Tongue (tissue), 2 donors: ENCODE results near the gene PPM1E. TPM values are rescaled to one million over a fixed set of nuclear protein-coding genes. Genes with fewer than 3 reads are reported as not detected.

Experiments
- DNase-seq: peaks from one replicate; pipeline ENCODE4 v3.0.0-alpha.2; 2015
- total RNA-seq: library from RNA; depleted of rRNA; stranded (reverse); fragments of >200 nt; gene quantifications from one replicate; pipeline ENCODE4 v1.2.3, GENCODE V29; 2014

PPM1E gene
- total RNA-seq, 1 donor from 2014 or later: 1.5 TPM

- DNase-seq: no peak
Measured at GRCh38 chr17:58997756-58998553, 242.3 kb downstream of the PPM1E start.

- no peak for DNase-seq
Measured at GRCh38 chr17:58998871-58999270, 243.2 kb downstream of the PPM1E start.

- no peak for DNase-seq
Measured at GRCh38 chr17:58999500-58999899, 243.8 kb downstream of the PPM1E start.

GRCh38 chr17:59000022-59000421, 244.4 kb downstream of the PPM1E start:
- no peak for DNase-seq

- peak; percentile 24 for DNase-seq
Measured at GRCh38 chr17:59001158-59001814, 245.6 kb downstream of the PPM1E start.

- no peak for DNase-seq
Measured at GRCh38 chr17:59002126-59002525, 246.5 kb downstream of the PPM1E start.

- DNase-seq: no peak
Measured at GRCh38 chr17:59002848-59003247, 247.2 kb downstream of the PPM1E start.

GRCh38 chr17:59003860-59004259, 248.2 kb downstream of the PPM1E start:
- no peak for DNase-seq

- DNase-seq: peak; percentile 82
Measured at GRCh38 chr17:59004338-59005111, 248.9 kb downstream of the PPM1E start.

GRCh38 chr17:59007995-59008394, 252.3 kb downstream of the PPM1E start:
- DNase-seq: no peak

GRCh38 chr17:59008737-59009136, 253.1 kb downstream of the PPM1E start:
- no peak for DNase-seq

- DNase-seq: no peak
Measured at GRCh38 chr17:59010026-59010425, 254.4 kb downstream of the PPM1E start.

- no peak for DNase-seq
Measured at GRCh38 chr17:59011975-59012374, 256.3 kb downstream of the PPM1E start.

GRCh38 chr17:59018019-59018418, 262.4 kb downstream of the PPM1E start:
- no peak for DNase-seq

GRCh38 chr17:59024916-59025315, 269.3 kb downstream of the PPM1E start:
- no peak for DNase-seq

GRCh38 chr17:59026176-59026939, 270.7 kb downstream of the PPM1E start:
- DNase-seq: no peak

GRCh38 chr17:59027750-59028149, 272.1 kb downstream of the PPM1E start:
- DNase-seq: no peak

GRCh38 chr17:59028328-59028727, 272.7 kb downstream of the PPM1E start:
- no peak for DNase-seq

GRCh38 chr17:59030811-59031210, 275.2 kb downstream of the PPM1E start:
- no peak for DNase-seq
